Progenitor cell of endocrine pancreas (in vitro differentiated cells): Measurements from ENCODE around the gene TMEM138. TPM values are rescaled to one million over a fixed set of nuclear protein-coding genes. Genes with fewer than 3 reads are reported as not detected.

Experiments
- DNase-seq: peaks from one replicate; pipeline ENCODE4 v3.0.0; 2021; ENCODE audit warnings: low spot score; ENCODE audit not compliant: unreplicated experiment
- H3K27ac Mint-ChIP-seq: 2 replicates; pipeline ENCODE4 v1.8.0; 2021; ENCODE audit warnings: mild to moderate bottlenecking, moderate library complexity, mixed read lengths
- H3K27me3 Mint-ChIP-seq: 2 replicates; pipeline ENCODE4 v1.8.0; 2021; ENCODE audit warnings: mixed read lengths
- H3K36me3 Mint-ChIP-seq: 2 replicates; pipeline ENCODE4 v1.8.0; 2022; ENCODE audit warnings: mixed read lengths; ENCODE audit not compliant: insufficient read depth
- H3K4me1 Mint-ChIP-seq: 2 replicates; pipeline ENCODE4 v1.8.0; 2021; ENCODE audit warnings: low read depth, mixed read lengths
- H3K4me3 Mint-ChIP-seq: 2 replicates; pipeline ENCODE4 v1.8.0; 2021; ENCODE audit warnings: low read depth, mild to moderate bottlenecking, moderate library complexity, mixed read lengths
- H3K9me3 Mint-ChIP-seq: 2 replicates; pipeline ENCODE4 v1.8.0; 2021; ENCODE audit warnings: low read depth, mixed read lengths
- total RNA-seq: library from RNA; stranded (reverse); gene quantifications from 2 replicates; pipeline ENCODE4 v1.2.1, GENCODE V29; 2021
- TF ChIP-seq, protein P1 (sequence below): fragments of 200-600 bp; sonication (generic); IDR thresholded peaks from one replicate; pipeline ENCODE4 v1.5.0; 2021; ENCODE audit warnings: antibody characterized with exemption, mild to moderate bottlenecking; ENCODE audit not compliant: unreplicated experiment

The TMEM138 gene
- total RNA-seq, 1 donor from 2014 or later, result 46.7 TPM

GRCh38 chr11:61417670-61418069, 55.5 kb downstream of the TMEM138 start:
- H3K9me3 Mint-ChIP-seq, result no peaks in the 10 kb centered on the region
- peaks cover 37% of the 10 kb centered on the region for H3K36me3 Mint-ChIP-seq
- H3K4me1 Mint-ChIP-seq, result no peaks in the 10 kb centered on the region
- TF ChIP-seq, protein P1, sequence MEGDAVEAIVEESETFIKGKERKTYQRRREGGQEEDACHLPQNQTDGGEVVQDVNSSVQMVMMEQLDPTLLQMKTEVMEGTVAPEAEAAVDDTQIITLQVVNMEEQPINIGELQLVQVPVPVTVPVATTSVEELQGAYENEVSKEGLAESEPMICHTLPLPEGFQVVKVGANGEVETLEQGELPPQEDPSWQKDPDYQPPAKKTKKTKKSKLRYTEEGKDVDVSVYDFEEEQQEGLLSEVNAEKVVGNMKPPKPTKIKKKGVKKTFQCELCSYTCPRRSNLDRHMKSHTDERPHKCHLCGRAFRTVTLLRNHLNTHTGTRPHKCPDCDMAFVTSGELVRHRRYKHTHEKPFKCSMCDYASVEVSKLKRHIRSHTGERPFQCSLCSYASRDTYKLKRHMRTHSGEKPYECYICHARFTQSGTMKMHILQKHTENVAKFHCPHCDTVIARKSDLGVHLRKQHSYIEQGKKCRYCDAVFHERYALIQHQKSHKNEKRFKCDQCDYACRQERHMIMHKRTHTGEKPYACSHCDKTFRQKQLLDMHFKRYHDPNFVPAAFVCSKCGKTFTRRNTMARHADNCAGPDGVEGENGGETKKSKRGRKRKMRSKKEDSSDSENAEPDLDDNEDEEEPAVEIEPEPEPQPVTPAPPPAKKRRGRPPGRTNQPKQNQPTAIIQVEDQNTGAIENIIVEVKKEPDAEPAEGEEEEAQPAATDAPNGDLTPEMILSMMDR, result no peak
- DNase-seq, result no peak
- no peak overlapping the region for H3K4me3 Mint-ChIP-seq
- no peaks in the 10 kb centered on the region for H3K27me3 Mint-ChIP-seq
- peak overlapping the region; percentile 57 for H3K27ac Mint-ChIP-seq

GRCh38 chr11:61418136-61418535, 56.0 kb downstream of the TMEM138 start:
- Mint-ChIP-seq H3K27ac (peak overlapping the region; percentile 57), H3K4me1 (no peaks in the 10 kb centered on the region), H3K9me3 (no peaks in the 10 kb centered on the region), H3K36me3 (peaks cover 37% of the 10 kb centered on the region), H3K27me3 (no peaks in the 10 kb centered on the region), H3K4me3 (no peak overlapping the region)
- DNase-seq, result no peak
- TF ChIP-seq, protein P1, result no peak

Other genes starting within 250 kb of the TMEM138 start
- gene VPS37C, start 200.9 kb upstream of the TMEM138 start, total RNA-seq, result 28.1 and 30.8 TPM in 2 replicates
- gene PGA3, start 158.9 kb upstream of the TMEM138 start, total RNA-seq, result not detected in 2 replicates
- 0.36 and 0.81 TPM in 2 replicates for gene PGA4, start 140.0 kb upstream of the TMEM138 start, total RNA-seq
- 0.60 and 0.69 TPM in 2 replicates for gene PGA5, start 121.2 kb upstream of the TMEM138 start, total RNA-seq
- gene VWCE, start 67.1 kb upstream of the TMEM138 start, total RNA-seq, result 34.0 and 40.1 TPM in 2 replicates
- 251 and 254 TPM in 2 replicates for gene DDB1, start 29.3 kb upstream of the TMEM138 start, total RNA-seq
- gene TKFC, start 29.1 kb upstream of the TMEM138 start, total RNA-seq, result 68.1 and 78.8 TPM in 2 replicates
- 44.3 and 45.3 TPM in 2 replicates for gene CYB561A3, start 492 bp upstream of the TMEM138 start, total RNA-seq
- gene TMEM216, start 30.2 kb downstream of the TMEM138 start, total RNA-seq, result 20.6 and 22.2 TPM in 2 replicates
- 133 and 134 TPM in 2 replicates for gene CPSF7, start 67.6 kb downstream of the TMEM138 start, total RNA-seq
- gene SDHAF2, start 67.8 kb downstream of the TMEM138 start, total RNA-seq, result 42.2 and 42.9 TPM in 2 replicates
- gene LRRC10B, start 146.4 kb downstream of the TMEM138 start, total RNA-seq, result 1.2 and 2.0 TPM in 2 replicates
- 10.3 and 11.7 TPM in 2 replicates for gene SYT7, start 218.7 kb downstream of the TMEM138 start, total RNA-seq